ENCODE results near the gene SPOCK2. TPM values are rescaled to one million over a fixed set of nuclear protein-coding genes. Genes with fewer than 3 reads are reported as not detected.

Gene SPOCK2
- total and polyA plus RNA-seq, 2 of the 13 experiments (the other 11 are each of a cell fraction or from before 2014, with no cell fraction given): 8.6 to 30.6 TPM

DNA sequence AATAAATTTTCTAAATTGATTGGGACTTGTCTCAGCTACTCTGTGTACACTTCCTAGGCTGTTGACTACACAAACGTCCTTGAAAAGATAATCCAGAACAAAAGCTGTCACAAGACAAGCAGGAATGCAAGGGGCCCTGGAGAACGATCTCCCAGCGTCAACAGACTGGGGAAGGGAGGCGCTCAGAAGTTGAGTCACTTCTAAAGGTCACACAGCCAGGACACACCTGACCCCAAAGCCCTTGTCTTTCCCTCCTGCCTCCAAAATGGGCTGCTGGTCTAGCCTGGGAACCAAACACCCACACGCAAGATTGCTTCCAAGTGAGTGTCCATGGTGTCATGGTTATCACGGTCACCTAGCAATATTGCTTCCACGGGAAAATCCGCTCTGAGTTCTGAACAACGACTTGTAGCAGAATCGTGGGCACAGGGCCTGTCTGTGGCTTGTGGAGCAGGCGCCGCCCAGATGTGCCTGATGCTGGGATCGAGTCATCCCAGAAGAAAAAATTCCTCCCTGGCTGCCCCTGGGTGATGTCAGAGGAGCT lies 49.8 kb downstream of the SPOCK2 start (continued):
- TF ChIP-seq ZNF510 (CRISPR knock-in tag; IDR thresholded peaks at IDR 0.05; ENCODE audit: low read depth) (no peak), ZSCAN25 (CRISPR knock-in tag; IDR thresholded peaks at IDR 0.05) (peak; percentile 18; the same call in 1 of the 2 replicates), SATB2 (CRISPR knock-in tag; IDR thresholded peaks at IDR 0.05) (no peak), ZNF331 (CRISPR knock-in tag; IDR thresholded peaks at IDR 0.05) (peak; percentile 55; the same call in 1 of the 2 replicates), MAF1 (CRISPR knock-in tag; IDR thresholded peaks at IDR 0.05; ENCODE audit: borderline replicate concordance) (no peak), MIER2 (CRISPR knock-in tag; IDR thresholded peaks at IDR 0.05) (no peak), ZNF274 (CRISPR knock-in tag; IDR thresholded peaks at IDR 0.05) (no peak), NRL (CRISPR knock-in tag; IDR thresholded peaks at IDR 0.05; ENCODE audit: borderline replicate concordance) (no peak), RFX3 (CRISPR knock-in tag; IDR thresholded peaks at IDR 0.05) (no peak)
- TF ChIP-seq, protein P1, sequence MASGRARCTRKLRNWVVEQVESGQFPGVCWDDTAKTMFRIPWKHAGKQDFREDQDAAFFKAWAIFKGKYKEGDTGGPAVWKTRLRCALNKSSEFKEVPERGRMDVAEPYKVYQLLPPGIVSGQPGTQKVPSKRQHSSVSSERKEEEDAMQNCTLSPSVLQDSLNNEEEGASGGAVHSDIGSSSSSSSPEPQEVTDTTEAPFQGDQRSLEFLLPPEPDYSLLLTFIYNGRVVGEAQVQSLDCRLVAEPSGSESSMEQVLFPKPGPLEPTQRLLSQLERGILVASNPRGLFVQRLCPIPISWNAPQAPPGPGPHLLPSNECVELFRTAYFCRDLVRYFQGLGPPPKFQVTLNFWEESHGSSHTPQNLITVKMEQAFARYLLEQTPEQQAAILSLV (CRISPR knock-in tag; IDR thresholded peaks at IDR 0.05; ENCODE audit: borderline replicate concordance): 0 out of 2 replicates have a peak, but pooled peaks have one; percentile 52
- TF ChIP-seq, protein P2, sequence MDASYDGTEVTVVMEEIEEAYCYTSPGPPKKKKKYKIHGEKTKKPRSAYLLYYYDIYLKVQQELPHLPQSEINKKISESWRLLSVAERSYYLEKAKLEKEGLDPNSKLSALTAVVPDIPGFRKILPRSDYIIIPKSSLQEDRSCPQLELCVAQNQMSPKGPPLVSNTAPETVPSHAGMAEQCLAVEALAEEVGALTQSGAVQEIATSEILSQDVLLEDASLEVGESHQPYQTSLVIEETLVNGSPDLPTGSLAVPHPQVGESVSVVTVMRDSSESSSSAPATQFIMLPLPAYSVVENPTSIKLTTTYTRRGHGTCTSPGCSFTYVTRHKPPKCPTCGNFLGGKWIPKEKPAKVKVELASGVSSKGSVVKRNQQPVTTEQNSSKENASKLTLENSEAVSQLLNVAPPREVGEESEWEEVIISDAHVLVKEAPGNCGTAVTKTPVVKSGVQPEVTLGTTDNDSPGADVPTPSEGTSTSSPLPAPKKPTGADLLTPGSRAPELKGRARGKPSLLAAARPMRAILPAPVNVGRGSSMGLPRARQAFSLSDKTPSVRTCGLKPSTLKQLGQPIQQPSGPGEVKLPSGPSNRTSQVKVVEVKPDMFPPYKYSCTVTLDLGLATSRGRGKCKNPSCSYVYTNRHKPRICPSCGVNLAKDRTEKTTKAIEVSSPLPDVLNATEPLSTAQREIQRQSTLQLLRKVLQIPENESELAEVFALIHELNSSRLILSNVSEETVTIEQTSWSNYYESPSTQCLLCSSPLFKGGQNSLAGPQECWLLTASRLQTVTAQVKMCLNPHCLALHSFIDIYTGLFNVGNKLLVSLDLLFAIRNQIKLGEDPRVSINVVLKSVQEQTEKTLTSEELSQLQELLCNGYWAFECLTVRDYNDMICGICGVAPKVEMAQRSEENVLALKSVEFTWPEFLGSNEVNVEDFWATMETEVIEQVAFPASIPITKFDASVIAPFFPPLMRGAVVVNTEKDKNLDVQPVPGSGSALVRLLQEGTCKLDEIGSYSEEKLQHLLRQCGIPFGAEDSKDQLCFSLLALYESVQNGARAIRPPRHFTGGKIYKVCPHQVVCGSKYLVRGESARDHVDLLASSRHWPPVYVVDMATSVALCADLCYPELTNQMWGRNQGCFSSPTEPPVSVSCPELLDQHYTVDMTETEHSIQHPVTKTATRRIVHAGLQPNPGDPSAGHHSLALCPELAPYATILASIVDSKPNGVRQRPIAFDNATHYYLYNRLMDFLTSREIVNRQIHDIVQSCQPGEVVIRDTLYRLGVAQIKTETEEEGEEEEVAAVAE (CRISPR knock-in tag; IDR thresholded peaks at IDR 0.05; ENCODE audit: borderline replicate concordance): 0 out of 2 replicates have a peak, but pooled peaks have one; percentile 7
- TF ChIP-seq, protein P3, sequence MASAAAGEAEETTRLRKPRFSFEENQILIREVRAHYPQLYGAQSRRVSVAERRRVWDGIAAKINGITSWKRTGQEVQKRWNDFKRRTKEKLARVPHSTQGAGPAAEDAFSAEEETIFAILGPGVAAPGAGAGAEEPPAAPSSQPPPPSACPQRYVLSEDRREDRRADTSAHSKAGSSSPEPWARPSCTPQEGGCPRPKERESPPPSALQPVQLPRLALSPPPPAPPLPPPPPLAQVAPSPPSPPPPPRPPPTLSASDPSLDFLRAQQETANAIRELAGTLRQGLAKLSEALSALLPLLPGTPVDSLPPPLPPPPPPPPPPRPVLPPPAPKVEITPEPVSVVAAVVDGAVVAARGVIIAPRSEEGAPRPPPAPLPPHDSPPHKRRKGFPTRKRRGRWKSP (CRISPR knock-in tag; IDR thresholded peaks at IDR 0.05): no peak; the same call in 1 of the 2 replicates
- TF ChIP-seq, protein P4, sequence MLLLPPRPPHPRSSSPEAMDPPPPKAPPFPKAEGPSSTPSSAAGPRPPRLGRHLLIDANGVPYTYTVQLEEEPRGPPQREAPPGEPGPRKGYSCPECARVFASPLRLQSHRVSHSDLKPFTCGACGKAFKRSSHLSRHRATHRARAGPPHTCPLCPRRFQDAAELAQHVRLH (CRISPR knock-in tag; IDR thresholded peaks at IDR 0.05; ENCODE audit: borderline replicate concordance, low read depth): peak; percentile 34; the same call in 1 of the 2 replicates
- TF ChIP-seq, protein P5, sequence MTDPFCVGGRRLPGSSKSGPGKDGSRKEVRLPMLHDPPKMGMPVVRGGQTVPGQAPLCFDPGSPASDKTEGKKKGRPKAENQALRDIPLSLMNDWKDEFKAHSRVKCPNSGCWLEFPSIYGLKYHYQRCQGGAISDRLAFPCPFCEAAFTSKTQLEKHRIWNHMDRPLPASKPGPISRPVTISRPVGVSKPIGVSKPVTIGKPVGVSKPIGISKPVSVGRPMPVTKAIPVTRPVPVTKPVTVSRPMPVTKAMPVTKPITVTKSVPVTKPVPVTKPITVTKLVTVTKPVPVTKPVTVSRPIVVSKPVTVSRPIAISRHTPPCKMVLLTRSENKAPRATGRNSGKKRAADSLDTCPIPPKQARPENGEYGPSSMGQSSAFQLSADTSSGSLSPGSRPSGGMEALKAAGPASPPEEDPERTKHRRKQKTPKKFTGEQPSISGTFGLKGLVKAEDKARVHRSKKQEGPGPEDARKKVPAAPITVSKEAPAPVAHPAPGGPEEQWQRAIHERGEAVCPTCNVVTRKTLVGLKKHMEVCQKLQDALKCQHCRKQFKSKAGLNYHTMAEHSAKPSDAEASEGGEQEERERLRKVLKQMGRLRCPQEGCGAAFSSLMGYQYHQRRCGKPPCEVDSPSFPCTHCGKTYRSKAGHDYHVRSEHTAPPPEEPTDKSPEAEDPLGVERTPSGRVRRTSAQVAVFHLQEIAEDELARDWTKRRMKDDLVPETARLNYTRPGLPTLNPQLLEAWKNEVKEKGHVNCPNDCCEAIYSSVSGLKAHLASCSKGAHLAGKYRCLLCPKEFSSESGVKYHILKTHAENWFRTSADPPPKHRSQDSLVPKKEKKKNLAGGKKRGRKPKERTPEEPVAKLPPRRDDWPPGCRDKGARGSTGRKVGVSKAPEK (CRISPR knock-in tag; IDR thresholded peaks at IDR 0.05; ENCODE audit: borderline replicate concordance): no peak
- TF ChIP-seq, protein P6, sequence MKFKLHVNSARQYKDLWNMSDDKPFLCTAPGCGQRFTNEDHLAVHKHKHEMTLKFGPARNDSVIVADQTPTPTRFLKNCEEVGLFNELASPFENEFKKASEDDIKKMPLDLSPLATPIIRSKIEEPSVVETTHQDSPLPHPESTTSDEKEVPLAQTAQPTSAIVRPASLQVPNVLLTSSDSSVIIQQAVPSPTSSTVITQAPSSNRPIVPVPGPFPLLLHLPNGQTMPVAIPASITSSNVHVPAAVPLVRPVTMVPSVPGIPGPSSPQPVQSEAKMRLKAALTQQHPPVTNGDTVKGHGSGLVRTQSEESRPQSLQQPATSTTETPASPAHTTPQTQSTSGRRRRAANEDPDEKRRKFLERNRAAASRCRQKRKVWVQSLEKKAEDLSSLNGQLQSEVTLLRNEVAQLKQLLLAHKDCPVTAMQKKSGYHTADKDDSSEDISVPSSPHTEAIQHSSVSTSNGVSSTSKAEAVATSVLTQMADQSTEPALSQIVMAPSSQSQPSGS (CRISPR knock-in tag; IDR thresholded peaks at IDR 0.05): 0 out of 2 replicates have a peak, but pooled peaks have one; percentile 38
- TF ChIP-seq, protein P7, sequence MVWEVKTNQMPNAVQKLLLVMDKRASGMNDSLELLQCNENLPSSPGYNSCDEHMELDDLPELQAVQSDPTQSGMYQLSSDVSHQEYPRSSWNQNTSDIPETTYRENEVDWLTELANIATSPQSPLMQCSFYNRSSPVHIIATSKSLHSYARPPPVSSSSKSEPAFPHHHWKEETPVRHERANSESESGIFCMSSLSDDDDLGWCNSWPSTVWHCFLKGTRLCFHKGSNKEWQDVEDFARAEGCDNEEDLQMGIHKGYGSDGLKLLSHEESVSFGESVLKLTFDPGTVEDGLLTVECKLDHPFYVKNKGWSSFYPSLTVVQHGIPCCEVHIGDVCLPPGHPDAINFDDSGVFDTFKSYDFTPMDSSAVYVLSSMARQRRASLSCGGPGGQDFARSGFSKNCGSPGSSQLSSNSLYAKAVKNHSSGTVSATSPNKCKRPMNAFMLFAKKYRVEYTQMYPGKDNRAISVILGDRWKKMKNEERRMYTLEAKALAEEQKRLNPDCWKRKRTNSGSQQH (CRISPR knock-in tag; IDR thresholded peaks at IDR 0.05; ENCODE audit: low read depth): 0 out of 2 replicates have a peak, but pooled peaks have one; percentile 26

All from HepG2 (cell line).